GM19468 (cell line): ENCODE measurements around the gene MEG3.

Source experiments
- ATAC-seq: cut with Tn5 transposase; IDR thresholded peaks from one replicate; pipeline ENCODE4 v1.9.1; 2021; ENCODE audit warnings: mild to moderate bottlenecking, moderate library complexity, moderate number of reproducible peaks; ENCODE audit not compliant: unreplicated experiment; ENCODE audit errors: extremely low read depth

The MEG3 gene

GRCh38 chr14:100841761-100842403 is 16.0 kb downstream of the MEG3 start:
- no peak for ATAC-seq

GRCh38 chr14:100842799-100843198 is 16.9 kb downstream of the MEG3 start:
- ATAC-seq = no peak

GRCh38 chr14:100844082-100844408 is 18.1 kb downstream of the MEG3 start:
- ATAC-seq = no peak

GRCh38 chr14:100844421-100844820 is 18.5 kb downstream of the MEG3 start:
- ATAC-seq = no peak

GRCh38 chr14:100844846-100845245 is 18.9 kb downstream of the MEG3 start:
- no peak for ATAC-seq

- no peak for ATAC-seq
Observed at GRCh38 chr14:100845341-100845740, 19.4 kb downstream of the MEG3 start.

GRCh38 chr14:100846309-100846859 is 20.5 kb downstream of the MEG3 start:
- no peak for ATAC-seq

- ATAC-seq = no peak
Observed at GRCh38 chr14:100849115-100849781, 23.3 kb downstream of the MEG3 start.

- ATAC-seq = no peak
Observed at GRCh38 chr14:100850841-100851585, 25.1 kb downstream of the MEG3 start.

- no peak for ATAC-seq
Observed at GRCh38 chr14:100851586-100851916, 25.6 kb downstream of the MEG3 start.

- ATAC-seq = no peak
Observed at GRCh38 chr14:100851946-100852620, 26.2 kb downstream of the MEG3 start.

- ATAC-seq = no peak
Observed at GRCh38 chr14:100854435-100854834, 28.5 kb downstream of the MEG3 start.

- ATAC-seq = no peak
Observed at GRCh38 chr14:100855256-100855930, 29.5 kb downstream of the MEG3 start.

- ATAC-seq = no peak
Observed at GRCh38 chr14:100856056-100856950, 30.4 kb downstream of the MEG3 start.

- ATAC-seq = no peak
Observed at GRCh38 chr14:100857233-100857922, 31.5 kb downstream of the MEG3 start.

- no peak for ATAC-seq
Observed at GRCh38 chr14:100857923-100858837, 32.3 kb downstream of the MEG3 start.

- ATAC-seq = no peak
Observed at GRCh38 chr14:100858838-100859220, 32.9 kb downstream of the MEG3 start.

GRCh38 chr14:100859781-100860180 is 33.9 kb downstream of the MEG3 start:
- ATAC-seq = no peak
